Stimulated activated memory B cell treated with anti-CD40 and anti-IgM and Interleukin-4, amounts not matched to agents 10 μg/mL and 1 μg/mL and 100 μg/mL, for 72 hours (primary cell): ENCODE data around the gene ARGLU1.
"Not testable (repeated sequence)": the region's sequence is repeated elsewhere in the genome, so short reads cannot be mapped to it uniquely, and the experiment has no call there.

Experiments
- ATAC-seq: fragments of 150-1000 bp; cut with Tn5 transposase; 2 replicates; pipeline ENCODE4 v1.10.0; 2021
- H3K27ac Mint-ChIP-seq: one replicate; pipeline ENCODE4 v1.8.0; 2022; ENCODE audit warnings: mild to moderate bottlenecking, mixed read lengths
- H3K27me3 Mint-ChIP-seq: one replicate; pipeline ENCODE4 v1.8.0; 2022; ENCODE audit warnings: mixed read lengths
- H3K36me3 Mint-ChIP-seq: one replicate; pipeline ENCODE4 v1.8.0; 2022; ENCODE audit warnings: mixed read lengths
- H3K4me1 Mint-ChIP-seq: one replicate; pipeline ENCODE4 v1.8.0; 2022; ENCODE audit warnings: mixed read lengths
- H3K4me3 Mint-ChIP-seq: one replicate; pipeline ENCODE4 v1.8.0; 2022; ENCODE audit warnings: mild to moderate bottlenecking, moderate library complexity, mixed read lengths
- H3K9me3 Mint-ChIP-seq: one replicate; pipeline ENCODE4 v1.8.0; 2022; ENCODE audit warnings: mixed read lengths

The ARGLU1 gene, protein sequence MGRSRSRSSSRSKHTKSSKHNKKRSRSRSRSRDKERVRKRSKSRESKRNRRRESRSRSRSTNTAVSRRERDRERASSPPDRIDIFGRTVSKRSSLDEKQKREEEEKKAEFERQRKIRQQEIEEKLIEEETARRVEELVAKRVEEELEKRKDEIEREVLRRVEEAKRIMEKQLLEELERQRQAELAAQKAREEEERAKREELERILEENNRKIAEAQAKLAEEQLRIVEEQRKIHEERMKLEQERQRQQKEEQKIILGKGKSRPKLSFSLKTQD

DNA sequence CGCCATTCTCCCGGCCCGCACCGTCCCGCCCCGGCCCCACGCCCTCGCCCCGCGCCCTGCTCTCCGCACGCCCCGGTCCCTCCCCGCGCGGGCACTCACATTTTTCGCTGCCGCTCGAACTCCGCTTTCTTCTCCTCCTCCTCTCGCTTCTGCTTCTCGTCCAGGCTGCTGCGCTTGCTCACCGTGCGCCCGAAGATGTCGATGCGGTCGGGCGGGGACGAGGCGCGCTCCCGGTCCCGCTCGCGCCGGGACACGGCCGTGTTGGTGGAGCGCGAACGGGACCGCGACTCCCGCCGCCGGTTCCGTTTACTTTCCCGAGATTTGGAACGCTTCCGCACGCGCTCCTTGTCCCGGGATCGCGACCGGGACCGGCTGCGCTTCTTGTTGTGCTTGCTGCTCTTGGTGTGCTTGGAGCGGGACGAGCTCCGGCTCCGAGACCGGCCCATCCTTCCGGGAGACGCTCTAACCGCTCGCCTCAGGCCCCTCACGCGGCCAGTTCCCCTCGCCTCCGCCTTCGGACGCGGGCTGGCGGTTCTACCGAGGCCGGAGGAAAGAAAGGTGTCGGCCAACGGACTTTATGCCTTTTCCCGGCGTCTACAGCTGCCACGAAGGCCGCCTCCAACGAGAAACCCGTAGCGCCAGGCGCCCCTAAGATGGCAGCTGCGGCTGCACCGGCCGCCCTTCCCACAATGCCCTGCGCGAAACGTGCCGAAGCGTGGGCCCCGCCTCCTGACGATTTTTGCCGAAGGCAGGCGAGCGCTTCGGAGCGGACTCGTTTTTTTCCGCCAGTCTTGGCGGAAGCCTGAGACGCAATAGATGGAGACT, at the start of gene ARGLU1:
Gene ARGLU1, minus strand, starts transcription at position 664 of the 825 bp plus-strand sequence. Its CDS starts 218 bp downstream, at position 446.
- peak within 1 kb of the TSS; percentile 98 for H3K27ac Mint-ChIP-seq
- no peaks in the 10 kb centered on the region for H3K9me3 Mint-ChIP-seq
- peak; percentile 91 for ATAC-seq
- H3K4me3 Mint-ChIP-seq = peak within 1 kb of the TSS; percentile 96
- H3K27me3 Mint-ChIP-seq = no peaks in the 10 kb centered on the region
- peaks cover 49% of the 10 kb centered on the region for H3K4me1 Mint-ChIP-seq
- peaks cover 15% of the 10 kb centered on the region for H3K36me3 Mint-ChIP-seq

DNA sequence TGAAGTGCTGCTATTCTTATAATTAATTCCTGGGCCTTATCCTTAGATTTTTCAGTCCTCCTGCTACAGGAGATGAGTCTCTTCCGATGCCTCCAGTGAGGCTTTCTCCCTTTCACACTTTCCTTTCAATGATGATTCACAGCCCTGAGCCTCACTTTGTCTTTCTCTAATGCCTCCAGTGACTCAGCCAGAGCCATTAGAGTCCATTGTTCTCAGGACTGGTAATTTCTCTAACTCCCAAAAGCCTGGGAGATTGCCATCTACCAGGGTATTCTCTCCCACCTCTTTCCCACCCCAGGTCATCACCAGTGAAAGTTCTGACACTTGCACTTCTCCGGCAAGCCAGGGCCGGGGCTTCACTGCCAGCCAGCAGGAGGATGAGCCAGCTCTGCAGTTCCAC, 49.6 kb upstream of the ARGLU1 start:
- no peaks in the 10 kb centered on the region for H3K27me3 Mint-ChIP-seq
- no peak overlapping the region for H3K4me3 Mint-ChIP-seq
- no peaks in the 10 kb centered on the region for H3K36me3 Mint-ChIP-seq
- no peaks in the 10 kb centered on the region for H3K9me3 Mint-ChIP-seq
- H3K27ac Mint-ChIP-seq = no peak overlapping the region
- peaks cover 6% of the 10 kb centered on the region for H3K4me1 Mint-ChIP-seq
- no peak for ATAC-seq

DNA sequence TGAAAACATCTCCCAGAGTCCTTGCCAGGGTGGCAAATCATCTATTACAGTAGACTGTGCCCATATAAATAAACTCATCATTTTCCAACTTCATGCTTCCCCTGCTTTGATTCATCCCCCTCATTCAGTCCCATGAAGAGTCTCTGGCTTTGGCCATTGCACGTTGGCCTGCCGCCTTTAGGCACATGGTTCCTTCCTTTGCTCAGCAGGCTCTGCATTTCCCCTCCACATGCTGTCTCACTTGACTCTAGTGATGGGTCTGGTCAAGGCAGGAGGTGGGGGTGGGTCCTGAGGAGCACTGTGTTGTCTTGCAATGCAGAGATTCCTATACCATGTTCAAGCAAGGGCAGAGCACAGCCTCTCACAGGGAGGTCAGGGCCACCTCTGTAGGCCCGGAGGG, 48.8 kb upstream of the ARGLU1 start:
- H3K9me3 Mint-ChIP-seq = no peaks in the 10 kb centered on the region
- H3K4me3 Mint-ChIP-seq = no peak overlapping the region
- H3K27ac Mint-ChIP-seq = no peak overlapping the region
- no peaks in the 10 kb centered on the region for H3K27me3 Mint-ChIP-seq
- peaks cover 6% of the 10 kb centered on the region for H3K4me1 Mint-ChIP-seq
- H3K36me3 Mint-ChIP-seq = no peaks in the 10 kb centered on the region
- no peak for ATAC-seq

DNA sequence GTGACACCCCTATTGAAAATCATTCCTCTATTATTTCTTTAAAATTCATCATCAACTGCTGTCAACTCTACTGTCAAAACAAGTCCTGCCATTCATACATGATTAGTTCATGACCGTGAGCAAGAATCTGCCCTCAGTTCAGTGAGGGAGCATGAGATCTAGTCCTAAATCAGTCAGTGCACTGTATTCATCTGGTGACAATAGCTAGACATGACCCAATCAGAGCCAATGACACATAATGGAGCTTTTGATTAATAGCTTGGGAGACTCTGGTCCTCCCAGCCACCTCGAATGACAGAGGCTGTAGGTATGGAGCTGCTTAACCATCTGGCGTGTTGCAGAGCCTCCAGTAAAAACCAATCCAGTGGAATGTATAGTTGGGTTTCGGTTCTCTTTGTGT, 46.9 kb upstream of the ARGLU1 start:
- Mint-ChIP-seq H3K27ac (no peak overlapping the region), H3K4me1 (peaks cover 3% of the 10 kb centered on the region), H3K4me3 (no peak overlapping the region), H3K36me3 (no peaks in the 10 kb centered on the region), H3K9me3 (no peaks in the 10 kb centered on the region), H3K27me3 (no peaks in the 10 kb centered on the region)
- ATAC-seq = no peak

DNA sequence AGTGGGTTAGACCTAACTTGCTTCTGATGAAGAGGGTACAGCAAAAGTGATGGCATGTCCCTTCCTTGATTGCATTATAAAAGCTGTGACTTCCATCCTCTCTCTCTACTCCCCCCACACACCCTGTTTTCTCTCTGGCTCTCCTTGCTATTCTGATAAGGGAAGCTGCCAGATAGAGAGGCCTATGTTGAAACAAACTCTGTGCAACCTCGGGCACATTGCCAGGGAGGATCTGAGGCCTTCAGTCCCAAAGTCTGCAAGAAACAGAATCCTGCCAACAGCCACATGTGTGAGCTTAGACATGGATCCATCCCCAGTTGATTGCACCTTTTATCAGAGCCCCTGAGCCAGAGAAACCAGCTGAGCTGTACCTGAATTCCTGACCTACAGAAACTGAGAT, 44.8 kb upstream of the ARGLU1 start:
- Mint-ChIP-seq H3K36me3 (no peaks in the 10 kb centered on the region), H3K4me1 (no peaks in the 10 kb centered on the region), H3K27me3 (no peaks in the 10 kb centered on the region), H3K4me3 (no peak overlapping the region), H3K9me3 (no peaks in the 10 kb centered on the region), H3K27ac (no peak overlapping the region)
- ATAC-seq = no peak

DNA sequence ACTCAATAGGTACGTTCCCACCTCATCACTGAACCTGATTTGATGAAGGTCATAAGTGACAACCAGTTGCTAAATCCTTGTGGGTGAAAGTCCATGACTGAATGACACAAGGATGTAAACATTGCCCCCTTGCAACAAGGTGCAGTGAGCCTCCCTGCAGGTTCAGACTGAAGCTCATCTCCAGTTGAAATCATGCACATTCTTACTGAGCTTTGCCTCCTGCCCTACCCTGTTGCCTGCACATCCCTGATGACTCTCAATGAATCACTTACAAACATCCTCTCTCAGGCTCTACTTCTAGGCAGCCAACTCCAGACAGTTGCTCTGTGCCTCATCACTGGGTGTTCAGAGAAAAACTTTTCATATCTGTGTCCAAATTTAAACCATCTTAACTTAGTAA, 42.5 kb upstream of the ARGLU1 start:
- Mint-ChIP-seq H3K27ac (no peak overlapping the region), H3K4me3 (no peak overlapping the region), H3K4me1 (no peaks in the 10 kb centered on the region), H3K36me3 (no peaks in the 10 kb centered on the region), H3K27me3 (peaks cover 10% of the 10 kb centered on the region), H3K9me3 (no peaks in the 10 kb centered on the region)
- no peak for ATAC-seq

DNA sequence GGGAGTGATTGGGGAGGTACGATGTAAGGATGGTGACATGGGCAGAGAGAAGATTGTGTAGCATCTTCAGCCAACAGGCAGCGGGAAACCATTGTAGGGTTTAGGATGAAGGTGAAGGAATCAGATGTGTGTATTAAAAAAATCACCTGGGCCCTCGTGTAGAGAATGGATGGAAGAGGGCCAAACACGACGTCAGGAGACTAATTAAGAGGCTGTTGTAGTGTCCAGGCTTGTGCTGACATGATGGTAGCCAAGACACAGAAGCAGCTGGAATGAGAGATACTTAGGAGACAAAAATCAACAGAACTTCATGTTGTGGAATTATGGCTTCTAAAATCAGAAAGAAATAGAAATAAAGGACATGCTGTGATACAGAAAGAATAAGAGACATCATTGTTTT, 41.2 kb upstream of the ARGLU1 start:
- Mint-ChIP-seq H3K9me3 (no peaks in the 10 kb centered on the region), H3K27me3 (peaks cover 15% of the 10 kb centered on the region), H3K27ac (no peak overlapping the region), H3K4me3 (no peak overlapping the region), H3K4me1 (no peaks in the 10 kb centered on the region), H3K36me3 (no peaks in the 10 kb centered on the region)
- no peak for ATAC-seq

DNA sequence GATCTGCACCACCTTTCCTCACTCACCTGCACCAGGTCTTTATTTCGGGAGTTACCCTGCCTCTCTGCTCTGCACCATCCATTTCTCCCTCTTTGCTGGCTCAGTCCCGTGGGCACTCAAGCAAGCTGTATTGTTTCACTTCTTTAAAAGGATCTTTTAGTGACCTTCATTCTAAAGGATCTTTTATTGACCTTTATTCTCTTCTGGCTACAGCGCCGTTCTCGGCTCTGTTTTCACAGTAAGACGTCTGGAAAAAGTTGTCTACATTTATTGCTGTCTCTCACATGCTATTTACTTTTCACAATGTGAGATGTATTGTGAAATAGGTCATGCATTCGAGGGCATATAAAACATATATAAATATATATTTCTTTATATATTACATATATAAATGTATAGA, 35.6 kb upstream of the ARGLU1 start:
- H3K9me3 Mint-ChIP-seq = no peaks in the 10 kb centered on the region
- H3K36me3 Mint-ChIP-seq = no peaks in the 10 kb centered on the region
- H3K4me3 Mint-ChIP-seq = no peak overlapping the region
- no peak for ATAC-seq
- H3K27me3 Mint-ChIP-seq = peaks cover 49% of the 10 kb centered on the region
- H3K4me1 Mint-ChIP-seq = no peaks in the 10 kb centered on the region
- H3K27ac Mint-ChIP-seq = no peak overlapping the region

DNA sequence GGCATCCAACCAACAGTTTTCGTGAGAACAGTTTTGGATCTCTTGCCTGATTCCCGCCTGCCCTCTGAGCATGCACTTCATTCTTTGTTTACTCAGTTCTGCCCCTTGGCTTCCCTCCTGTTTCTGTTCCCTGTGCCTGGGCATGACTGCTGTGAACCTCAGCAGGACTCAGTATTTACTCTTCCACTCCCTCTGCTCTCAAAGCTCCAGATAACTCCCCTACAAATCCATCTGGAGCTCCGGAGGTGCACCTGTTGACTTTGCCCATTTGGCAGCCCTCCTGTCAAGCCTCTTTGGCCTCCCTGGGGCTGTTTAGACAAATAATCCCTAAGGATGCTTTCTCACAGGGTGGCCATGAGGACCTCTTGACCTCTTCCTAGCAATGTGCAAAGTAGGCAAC, 34.2 kb upstream of the ARGLU1 start:
- Mint-ChIP-seq H3K27ac (no peak overlapping the region), H3K4me1 (no peaks in the 10 kb centered on the region), H3K27me3 (peaks cover 56% of the 10 kb centered on the region), H3K36me3 (no peaks in the 10 kb centered on the region), H3K9me3 (no peaks in the 10 kb centered on the region), H3K4me3 (no peak overlapping the region)
- no peak for ATAC-seq

DNA sequence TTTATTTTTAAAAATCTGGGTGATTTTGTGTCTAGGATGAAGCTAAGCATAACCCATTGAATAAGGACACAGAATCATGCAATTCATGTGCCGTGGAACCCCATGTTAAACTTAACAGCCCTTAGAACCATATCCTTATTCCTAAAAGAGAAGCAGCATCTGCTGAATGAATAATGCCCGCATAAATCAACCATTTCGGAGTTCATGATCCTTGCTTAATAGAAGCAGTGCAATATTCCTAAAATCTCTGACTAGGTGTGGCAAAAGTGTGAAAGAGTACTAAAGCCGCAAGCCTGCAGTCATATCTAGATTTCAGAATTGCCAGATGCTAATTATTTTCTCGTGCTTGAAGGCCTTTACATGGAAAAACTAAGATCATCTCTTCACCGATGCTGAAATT, 33.6 kb upstream of the ARGLU1 start:
- Mint-ChIP-seq H3K4me1 (no peaks in the 10 kb centered on the region), H3K4me3 (no peak overlapping the region), H3K36me3 (no peaks in the 10 kb centered on the region), H3K27ac (no peak overlapping the region), H3K9me3 (no peaks in the 10 kb centered on the region), H3K27me3 (peaks cover 56% of the 10 kb centered on the region)
- no peak for ATAC-seq

DNA sequence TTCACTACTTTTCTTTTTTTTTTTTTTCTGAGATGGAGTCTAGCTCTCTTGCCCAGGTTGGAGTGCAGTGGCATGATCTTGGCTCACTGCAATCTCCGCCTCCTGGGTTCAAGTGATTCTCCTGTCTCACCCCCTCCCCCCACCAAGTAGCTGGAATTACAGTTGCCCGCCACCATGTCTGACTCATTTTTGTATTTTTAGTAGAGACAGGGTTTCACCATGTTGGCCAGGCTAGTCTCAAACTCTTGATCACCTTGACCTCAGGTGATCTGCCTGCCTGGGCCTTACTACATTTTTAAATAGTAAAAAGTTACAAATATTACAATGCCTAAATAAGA, 32.8 kb upstream of the ARGLU1 start:
- H3K4me1 Mint-ChIP-seq, H3K4me3 Mint-ChIP-seq, H3K27ac Mint-ChIP-seq, ATAC-seq, H3K36me3 Mint-ChIP-seq, H3K9me3 Mint-ChIP-seq: not testable (repeated sequence)
- peaks cover 49% of the 10 kb centered on the region for H3K27me3 Mint-ChIP-seq

DNA sequence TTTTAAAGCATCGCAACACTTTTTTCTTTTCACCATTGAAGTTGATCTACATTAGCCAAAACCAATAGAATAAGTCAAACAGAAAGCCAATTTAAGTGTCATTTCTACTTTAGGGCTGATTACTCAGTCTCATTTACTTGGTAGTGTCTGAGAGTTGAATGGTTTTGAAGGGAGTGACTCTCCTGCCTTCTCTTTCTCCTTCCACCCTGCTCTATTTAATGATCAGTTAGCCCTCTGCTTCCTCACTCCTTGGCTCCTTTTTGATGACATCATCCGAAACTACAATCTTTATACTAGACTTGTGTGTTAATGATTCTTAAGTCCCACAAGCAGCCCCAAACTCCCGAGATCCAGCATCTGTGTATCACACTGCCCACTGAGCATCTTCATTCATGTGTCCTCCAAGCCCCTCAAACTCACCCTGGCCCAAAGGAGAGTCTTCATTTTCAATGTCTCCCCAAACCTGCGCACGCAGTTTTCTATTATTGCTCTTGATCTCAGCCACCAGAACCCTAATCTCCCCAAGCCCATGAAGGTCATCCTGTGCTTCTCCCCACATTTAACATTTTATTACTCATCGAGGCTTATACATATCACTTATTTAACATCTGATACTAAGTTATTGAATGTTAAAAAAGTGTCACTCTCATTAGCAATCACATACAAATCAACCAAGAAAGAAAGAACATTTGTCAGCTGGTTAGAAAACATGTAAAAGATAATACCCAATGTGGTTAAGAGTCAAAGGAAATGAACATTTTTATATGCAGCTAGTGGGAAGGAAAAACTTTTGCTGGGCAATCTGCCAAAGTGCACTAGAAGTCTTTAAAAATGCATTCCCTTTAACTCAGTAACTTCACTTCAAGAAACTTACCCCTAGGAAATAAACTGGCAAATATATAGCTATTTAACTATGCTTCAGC, 32.2 kb upstream of the ARGLU1 start:
- Mint-ChIP-seq H3K27ac (no peak overlapping the region), H3K4me1 (no peaks in the 10 kb centered on the region), H3K27me3 (peaks cover 44% of the 10 kb centered on the region), H3K9me3 (no peaks in the 10 kb centered on the region), H3K4me3 (no peak overlapping the region), H3K36me3 (no peaks in the 10 kb centered on the region)
- ATAC-seq = no peak

DNA sequence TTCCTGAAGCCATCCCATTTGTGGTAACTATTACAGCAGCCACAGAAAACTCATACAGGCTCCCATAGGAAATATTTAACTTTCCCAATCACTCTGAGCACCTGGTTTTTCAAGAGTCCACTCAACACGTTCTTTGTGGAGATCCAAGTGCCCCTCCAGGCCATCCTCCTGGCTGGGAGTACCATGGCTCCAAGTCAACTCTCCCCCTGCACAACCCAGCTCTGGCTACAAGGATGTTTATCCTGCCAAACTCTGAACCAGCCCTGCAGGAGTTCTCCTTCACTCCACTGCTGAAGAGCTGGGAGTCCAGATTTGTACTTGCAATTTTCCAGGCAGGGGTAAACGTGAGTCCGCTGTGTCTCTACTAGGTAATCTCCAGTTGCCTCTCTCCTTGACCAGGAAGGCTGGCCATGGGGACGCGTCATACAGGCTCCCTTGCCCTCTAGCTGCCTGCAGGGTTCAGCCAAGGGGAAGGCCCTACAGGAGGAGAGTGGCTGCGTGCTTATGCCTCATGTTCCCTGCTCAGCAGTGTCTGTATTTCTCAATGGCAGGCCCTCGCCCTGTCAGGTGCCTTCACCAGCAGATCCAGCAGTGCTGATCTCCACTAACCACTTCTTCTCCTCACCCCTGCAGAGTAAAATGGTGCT, 29.9 kb upstream of the ARGLU1 start:
- peaks cover 34% of the 10 kb centered on the region for H3K27me3 Mint-ChIP-seq
- no peaks in the 10 kb centered on the region for H3K36me3 Mint-ChIP-seq
- H3K9me3 Mint-ChIP-seq = no peaks in the 10 kb centered on the region
- no peak overlapping the region for H3K4me3 Mint-ChIP-seq
- H3K27ac Mint-ChIP-seq = no peak overlapping the region
- ATAC-seq = no peak
- no peaks in the 10 kb centered on the region for H3K4me1 Mint-ChIP-seq

DNA sequence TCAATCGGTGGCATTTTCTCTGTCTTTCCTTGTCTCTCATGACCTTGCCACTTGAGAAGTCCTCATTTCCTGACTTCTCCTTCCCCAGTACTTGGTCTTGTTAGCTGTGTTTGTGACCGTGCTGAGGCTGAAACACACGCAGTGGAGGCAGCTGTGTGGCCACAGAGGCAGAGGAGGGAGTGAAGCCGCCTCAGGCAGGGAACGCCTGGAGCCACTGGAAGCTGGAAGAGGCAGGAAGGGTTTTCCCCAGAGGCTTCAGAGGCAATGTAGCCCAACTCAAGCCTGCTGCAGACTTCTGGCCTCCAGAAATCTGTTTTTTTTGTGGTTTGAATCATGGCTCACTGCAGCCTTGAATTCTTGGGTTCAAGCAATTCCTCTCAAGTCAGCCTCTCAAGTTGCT, 29.2 kb upstream of the ARGLU1 start:
- Mint-ChIP-seq H3K4me3 (no peak overlapping the region), H3K27me3 (peaks cover 34% of the 10 kb centered on the region), H3K27ac (no peak overlapping the region), H3K36me3 (no peaks in the 10 kb centered on the region), H3K9me3 (no peaks in the 10 kb centered on the region), H3K4me1 (no peaks in the 10 kb centered on the region)
- no peak for ATAC-seq
